SK-N-SH (cell line): ENCODE results near the gene SH3PXD2B. TPM values are rescaled to one million over a fixed set of nuclear protein-coding genes. Genes with fewer than 3 reads are reported as not detected.
A peak's percentile ranks its signal among the peaks of the same experiment; 100 is the strongest.

ENCODE experiments used
- CTCF ChIA-PET: fragments of 300-600, 350-600 bp; formaldehyde crosslinking; extraction: SDS; loops from one replicate; lab custom pipeline; 2021; lab: Yijun Ruan, JAX
- POLR2A ChIA-PET: fragments of 350-600 bp; sonication (Branson Sonifier 250); formaldehyde crosslinking; extraction: SDS; loops from one replicate; lab custom pipeline; 2020; ENCODE audit warnings: antibody characterized with exemption, inconsistent platforms; lab: Yijun Ruan, JAX
- DNase-seq: peaks from one replicate; pipeline ENCODE4 v3.0.0; 2012
- H2AFZ ChIP-seq: fragments of 200-600 bp; sonication (generic); 2 replicates; pipeline ENCODE4 v1.8.1; 2016; ENCODE audit warnings: antibody characterized with exemption, mild to moderate bottlenecking, low read depth
- H3F3A ChIP-seq: fragments of 200-600 bp; sonication (generic); replicated peaks from 2 replicates; pipeline ENCODE3; 2016; ENCODE audit warnings: antibody characterized with exemption, mild to moderate bottlenecking; ENCODE audit not compliant: insufficient read depth
- H3K27ac ChIP-seq, 2 experiments: fragments of 200-500 bp in 1 of 2; fragments of 200-600 bp in 1 of 2; sonication (Bioruptor generic) in 1 of 2; sonication (generic), shearing (Covaris generic) in 1 of 2; 2 replicates each; pipeline versions ENCODE4 v1.5.1 to v1.6.1; 2014 to 2016; ENCODE audit warnings: low read depth in 2 of 2, inconsistent platforms in 1 of 2, low read length in 1 of 2, mild to moderate bottlenecking in 1 of 2, mixed read lengths in 1 of 2
- H3K27me3 ChIP-seq: fragments of 200-600 bp; sonication (generic), shearing (Covaris generic); 2 replicates; pipeline ENCODE4 v1.6.1; 2016; ENCODE audit warnings: mixed run types; ENCODE audit not compliant: insufficient read depth
- H3K36me3 ChIP-seq, 2 experiments: fragments of 200-500 bp in 1 of 2; fragments of 200-600 bp in 1 of 2; sonication (Bioruptor generic) in 1 of 2; sonication (generic) in 1 of 2; replicated peaks in 1 of 2; 2 replicates each; pipeline versions ENCODE3 to v1.5.1; 2014 to 2016; ENCODE audit warnings: low read length in 1 of 2, mild to moderate bottlenecking in 1 of 2; ENCODE audit not compliant: insufficient read depth in 2 of 2, control insufficient read depth in 1 of 2
- H3K4me1 ChIP-seq, 2 experiments: fragments of 200-500 bp in 1 of 2; fragments of 200-600 bp in 1 of 2; sonication (Bioruptor generic) in 1 of 2; sonication (generic), shearing (Covaris generic) in 1 of 2; 2 replicates each; pipeline versions ENCODE4 v1.5.1 to v1.6.1; 2014 to 2016; ENCODE audit warnings: low read depth in 1 of 2, low read length in 1 of 2, mixed run types in 1 of 2; ENCODE audit not compliant: insufficient read depth in 2 of 2, control insufficient read depth in 1 of 2
- H3K4me2 ChIP-seq: fragments of 200-600 bp; sonication (generic), shearing (Covaris generic); 2 replicates; pipeline ENCODE4 v1.6.1; 2017; ENCODE audit warnings: mixed run types
- H3K4me3 ChIP-seq, 2 experiments: fragments of 200-500 bp in 1 of 2; fragments of 200-600 bp in 1 of 2; sonication (Bioruptor generic) in 1 of 2; sonication (generic), shearing (Covaris generic) in 1 of 2; 2 replicates each; pipeline versions ENCODE4 v1.5.1 to v1.8.1; 2014 to 2016; ENCODE audit warnings: low read depth in 2 of 2, inconsistent platforms in 1 of 2, low read length in 1 of 2, mild to moderate bottlenecking in 1 of 2, mixed read lengths in 1 of 2, moderate library complexity in 1 of 2
- H3K79me2 ChIP-seq: fragments of 200-600 bp; sonication (generic); 2 replicates; pipeline ENCODE4 v1.8.1; 2017; ENCODE audit warnings: mild to moderate bottlenecking; ENCODE audit not compliant: insufficient read depth
- H3K9ac ChIP-seq: fragments of 200-600 bp; sonication (generic); 2 replicates; pipeline ENCODE4 v1.6.1; 2017; ENCODE audit warnings: mixed run types
- H3K9me2 ChIP-seq: fragments of 200-600 bp; sonication (generic); 2 replicates; pipeline ENCODE4 v1.6.1; 2017; ENCODE audit warnings: mixed run types
- H3K9me3 ChIP-seq: fragments of 200-600 bp; sonication (generic); 2 replicates; pipeline ENCODE4 v1.6.1; 2017; ENCODE audit warnings: mixed run types, mild to moderate bottlenecking, moderate library complexity
- H4K20me1 ChIP-seq: fragments of 200-600 bp; sonication (generic); 2 replicates; pipeline ENCODE4 v1.6.1; 2017; ENCODE audit warnings: mild to moderate bottlenecking, mixed run types; ENCODE audit not compliant: insufficient read depth
- ELF1 ChIP-seq: IDR thresholded peaks from 2 replicates; pipeline ENCODE4 v1.4.0; 2012
- EP300 ChIP-seq, 2 experiments: IDR thresholded peaks; 2 replicates each; pipeline versions ENCODE4 v1.4.0 to v1.6.1; 2012; ENCODE audit warnings: borderline replicate concordance in 1 of 2, low read depth in 1 of 2, low read length in 1 of 2
- FOSL2 ChIP-seq: IDR thresholded peaks from 2 replicates; pipeline ENCODE4 v1.4.0; 2012; ENCODE audit warnings: low read depth, mild to moderate bottlenecking, moderate library complexity, borderline replicate concordance
- FOXJ3 ChIP-seq: sonication (generic); formaldehyde crosslinking; IDR thresholded peaks from 2 replicates; pipeline ENCODE4 v1.5.1; 2020; ENCODE audit warnings: mild to moderate bottlenecking, missing genetic modification reagents
- JUND ChIP-seq: IDR thresholded peaks from 2 replicates; pipeline ENCODE4 v1.4.0; 2012
- POLR2AphosphoS5 ChIP-seq: IDR thresholded peaks from 2 replicates; pipeline ENCODE4 v1.6.1; 2012; ENCODE audit warnings: low read depth, low read length
- RFX5 ChIP-seq: IDR thresholded peaks from 2 replicates; pipeline ENCODE4 v1.6.1; 2012; ENCODE audit warnings: mild to moderate bottlenecking, improper control_type of control experiment, low read length
- RXRA ChIP-seq: IDR thresholded peaks from 2 replicates; pipeline ENCODE4 v1.4.0; 2012; ENCODE audit warnings: low read depth, mild to moderate bottlenecking, borderline replicate concordance
- SMC3 ChIP-seq: IDR thresholded peaks from 2 replicates; pipeline ENCODE4 v1.6.1; 2012; ENCODE audit warnings: low read depth, low read length, improper control_type of control experiment
- TCF12 ChIP-seq: IDR thresholded peaks from 2 replicates; pipeline ENCODE4 v1.4.0; 2012
- TEAD4 ChIP-seq: IDR thresholded peaks from 2 replicates; pipeline ENCODE4 v1.4.0; 2012; ENCODE audit warnings: mild to moderate bottlenecking, borderline replicate concordance; ENCODE audit not compliant: insufficient read depth
- YY1 ChIP-seq: IDR thresholded peaks from 2 replicates; pipeline ENCODE4 v1.4.0; 2012; ENCODE audit warnings: low read depth, mild to moderate bottlenecking
- WGBS: methylation state at CpG from one replicate; pipeline ENCODE4 v1.1.6; 2017; ENCODE audit warnings: low lambda C conversion rate; 5-methylcytosine and 5-hydroxymethylcytosine counted together
- polyA plus RNA-seq, 3 experiments: library from polyadenylated mRNA; depleted of rRNA; stranded (reverse); fragments of >200 nt; gene quantifications; 2 replicates each; pipeline ENCODE4 v1.2.3, GENCODE V29; 2012
- TF ChIP-seq, protein P1 (sequence below): IDR thresholded peaks from 2 replicates; pipeline ENCODE4 v1.6.1; 2012; ENCODE audit warnings: mild to moderate bottlenecking, low read depth, low read length, moderate library complexity
- TF ChIP-seq, protein P2 (sequence below): IDR thresholded peaks from 2 replicates; pipeline ENCODE4 v1.4.0; 2012; ENCODE audit warnings: low read depth, borderline replicate concordance
- TF ChIP-seq, protein P3 (sequence below): fragments of 150-350 bp; IDR thresholded peaks from 2 replicates; pipeline ENCODE4 v1.6.1; 2016; ENCODE audit warnings: mild to moderate bottlenecking, low read depth, low read length

Gene SH3PXD2B
- polyA plus RNA-seq, 1 of the 3 experiments (the other 2 are of a cell fraction): 15.0 TPM

DNA sequence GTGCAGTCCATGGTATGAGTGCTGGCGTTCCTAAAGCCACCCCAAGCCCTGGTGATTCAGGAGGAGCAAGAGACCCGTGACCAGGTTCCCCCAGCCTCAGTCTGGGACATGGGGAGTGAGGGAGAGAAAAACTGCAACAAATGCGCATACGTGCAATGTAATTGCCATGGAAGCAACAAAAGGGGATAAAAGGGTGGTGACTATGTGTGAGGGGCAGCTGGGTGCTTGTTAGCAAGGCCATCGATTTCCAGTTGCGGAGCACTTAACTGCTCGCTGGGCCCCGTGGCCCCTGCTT, 709 bp upstream of the SH3PXD2B start:
- H2AFZ ChIP-seq: peak overlapping the region; percentile 78
- peak overlapping the region; percentile 23 to 40; a peak in 1 of 4 replicates for H3K27ac ChIP-seq
- H3K9me2 ChIP-seq: no peaks in the 10 kb centered on the region
- ChIA-PET POLR2A (no interaction called here), CTCF (interaction anchor here (0.7 to 1.3 kb wide), 2 partner anchors 24 to 242 kb away, joined by 4 to 6 read pairs; no protein-coding TSS in a partner anchor)
- peak overlapping the region; percentile 59 to 64 for H3K4me3 ChIP-seq
- H3K36me3 ChIP-seq: peaks cover 0 to 2% of the 10 kb centered on the region in 2 experiments
- WGBS: 93% methylated on average over 8 of the region's 8 CpGs
- H4K20me1 ChIP-seq: peaks cover 22% of the 10 kb centered on the region
- peak overlapping the region; percentile 64 for H3K4me2 ChIP-seq
- H3K9ac ChIP-seq: peak overlapping the region; percentile 67; the same call in 1 of the 2 replicates
- no peaks in the 10 kb centered on the region for H3K9me3 ChIP-seq
- H3K4me1 ChIP-seq: peaks cover 16 to 25% of the 10 kb centered on the region in 2 experiments; a peak in 2 of 4 replicates
- no peak for DNase-seq
- H3K79me2 ChIP-seq: peaks cover 41% of the 10 kb centered on the region
- peaks cover 22% of the 10 kb centered on the region for H3F3A ChIP-seq
- TF ChIP-seq FOSL2 (no peak), TCF12 (no peak), YY1 (no peak), RXRA (no peak), JUND (no peak), TEAD4 (no peak), EP300 (IDR thresholded peaks at IDR 0.05; ENCODE audit: borderline replicate concordance in 1 of 2, low read depth in 1 of 2, low read length in 1 of 2) (no peak)
- TF ChIP-seq, protein P1, sequence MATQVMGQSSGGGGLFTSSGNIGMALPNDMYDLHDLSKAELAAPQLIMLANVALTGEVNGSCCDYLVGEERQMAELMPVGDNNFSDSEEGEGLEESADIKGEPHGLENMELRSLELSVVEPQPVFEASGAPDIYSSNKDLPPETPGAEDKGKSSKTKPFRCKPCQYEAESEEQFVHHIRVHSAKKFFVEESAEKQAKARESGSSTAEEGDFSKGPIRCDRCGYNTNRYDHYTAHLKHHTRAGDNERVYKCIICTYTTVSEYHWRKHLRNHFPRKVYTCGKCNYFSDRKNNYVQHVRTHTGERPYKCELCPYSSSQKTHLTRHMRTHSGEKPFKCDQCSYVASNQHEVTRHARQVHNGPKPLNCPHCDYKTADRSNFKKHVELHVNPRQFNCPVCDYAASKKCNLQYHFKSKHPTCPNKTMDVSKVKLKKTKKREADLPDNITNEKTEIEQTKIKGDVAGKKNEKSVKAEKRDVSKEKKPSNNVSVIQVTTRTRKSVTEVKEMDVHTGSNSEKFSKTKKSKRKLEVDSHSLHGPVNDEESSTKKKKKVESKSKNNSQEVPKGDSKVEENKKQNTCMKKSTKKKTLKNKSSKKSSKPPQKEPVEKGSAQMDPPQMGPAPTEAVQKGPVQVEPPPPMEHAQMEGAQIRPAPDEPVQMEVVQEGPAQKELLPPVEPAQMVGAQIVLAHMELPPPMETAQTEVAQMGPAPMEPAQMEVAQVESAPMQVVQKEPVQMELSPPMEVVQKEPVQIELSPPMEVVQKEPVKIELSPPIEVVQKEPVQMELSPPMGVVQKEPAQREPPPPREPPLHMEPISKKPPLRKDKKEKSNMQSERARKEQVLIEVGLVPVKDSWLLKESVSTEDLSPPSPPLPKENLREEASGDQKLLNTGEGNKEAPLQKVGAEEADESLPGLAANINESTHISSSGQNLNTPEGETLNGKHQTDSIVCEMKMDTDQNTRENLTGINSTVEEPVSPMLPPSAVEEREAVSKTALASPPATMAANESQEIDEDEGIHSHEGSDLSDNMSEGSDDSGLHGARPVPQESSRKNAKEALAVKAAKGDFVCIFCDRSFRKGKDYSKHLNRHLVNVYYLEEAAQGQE: no peak
- TF ChIP-seq, protein P2, sequence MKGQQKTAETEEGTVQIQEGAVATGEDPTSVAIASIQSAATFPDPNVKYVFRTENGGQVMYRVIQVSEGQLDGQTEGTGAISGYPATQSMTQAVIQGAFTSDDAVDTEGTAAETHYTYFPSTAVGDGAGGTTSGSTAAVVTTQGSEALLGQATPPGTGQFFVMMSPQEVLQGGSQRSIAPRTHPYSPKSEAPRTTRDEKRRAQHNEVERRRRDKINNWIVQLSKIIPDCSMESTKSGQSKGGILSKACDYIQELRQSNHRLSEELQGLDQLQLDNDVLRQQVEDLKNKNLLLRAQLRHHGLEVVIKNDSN: no peak
- no peaks in the 10 kb centered on the region for H3K27me3 ChIP-seq

DNA sequence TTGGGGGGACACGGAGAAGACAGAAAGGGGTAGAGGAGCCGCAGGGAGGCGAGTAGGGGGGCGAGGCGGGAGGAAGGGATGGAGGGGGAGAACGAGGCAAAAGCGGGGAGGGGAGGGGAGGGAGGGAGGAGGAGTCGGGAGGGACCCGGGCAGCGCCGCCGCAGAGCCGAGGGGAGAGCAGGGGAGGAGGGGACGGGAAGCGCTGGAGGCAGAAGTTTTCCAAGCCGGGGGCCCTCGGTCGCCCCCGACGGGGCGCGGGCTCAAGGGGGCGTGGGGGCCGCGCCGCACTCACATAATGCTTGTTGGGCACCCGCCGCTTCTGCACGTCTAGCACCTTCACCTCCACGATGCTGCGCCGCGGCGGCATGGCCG, 353 bp downstream of the SH3PXD2B start:
- peaks cover 52% of the 10 kb centered on the region for H3K79me2 ChIP-seq
- H3K4me3 ChIP-seq: peak overlapping the region; percentile 81 to 97
- ChIA-PET POLR2A (no interaction called here), CTCF (interaction anchor here (0.6 to 6.5 kb wide), 12 partner anchors 8 to 1623 kb away, joined by 3 to 91 read pairs (median 7); no protein-coding TSS in a partner anchor)
- H3K4me1 ChIP-seq: peaks cover 16 to 25% of the 10 kb centered on the region in 2 experiments; a peak in 2 of 4 replicates
- H3F3A ChIP-seq: peaks cover 26% of the 10 kb centered on the region
- no peaks in the 10 kb centered on the region for H3K27me3 ChIP-seq
- peak; percentile 82 for DNase-seq
- H3K4me2 ChIP-seq: peak overlapping the region; percentile 95
- peak overlapping the region; percentile 90 to 92 for H3K27ac ChIP-seq
- peak overlapping the region; percentile 96 for H3K9ac ChIP-seq
- TF ChIP-seq POLR2AphosphoS5: no peak
- TF ChIP-seq ELF1: no peak
- no peak for TF ChIP-seq FOXJ3 (CRISPR knock-in tag)
- TF ChIP-seq RFX5: no peak
- no peak for TF ChIP-seq SMC3
- TF ChIP-seq, protein P3, sequence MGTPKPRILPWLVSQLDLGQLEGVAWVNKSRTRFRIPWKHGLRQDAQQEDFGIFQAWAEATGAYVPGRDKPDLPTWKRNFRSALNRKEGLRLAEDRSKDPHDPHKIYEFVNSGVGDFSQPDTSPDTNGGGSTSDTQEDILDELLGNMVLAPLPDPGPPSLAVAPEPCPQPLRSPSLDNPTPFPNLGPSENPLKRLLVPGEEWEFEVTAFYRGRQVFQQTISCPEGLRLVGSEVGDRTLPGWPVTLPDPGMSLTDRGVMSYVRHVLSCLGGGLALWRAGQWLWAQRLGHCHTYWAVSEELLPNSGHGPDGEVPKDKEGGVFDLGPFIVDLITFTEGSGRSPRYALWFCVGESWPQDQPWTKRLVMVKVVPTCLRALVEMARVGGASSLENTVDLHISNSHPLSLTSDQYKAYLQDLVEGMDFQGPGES: no peak
- no peak for TF ChIP-seq YY1
- WGBS: 1% methylated on average over 22 of the region's 35 CpGs
- H3K36me3 ChIP-seq: peaks cover 6 to 9% of the 10 kb centered on the region in 2 experiments
- H2AFZ ChIP-seq: peak overlapping the region; percentile 69; the same call in 1 of the 2 replicates
- no peaks in the 10 kb centered on the region for H3K9me2 ChIP-seq
- H4K20me1 ChIP-seq: peaks cover 32% of the 10 kb centered on the region
- no peaks in the 10 kb centered on the region for H3K9me3 ChIP-seq
